Spinal cord (tissue), 10 donors: Measurements from ENCODE around the gene HSPA1L. TPM values are rescaled to one million over a fixed set of nuclear protein-coding genes. Genes with fewer than 3 reads are reported as not detected.
"Not testable (repeated sequence)": the region's sequence is repeated elsewhere in the genome, so short reads cannot be mapped to it uniquely, and the experiment has no call there.

Source experiments
- DNase-seq, 6 donors: peaks; one replicate each; pipeline versions ENCODE4 v3.0.0 to v3.0.0-alpha.2; 2013 to 2015; ENCODE audit warnings: low spot score in 6 of 6, low read depth in 4 of 6
- H3K27ac ChIP-seq: one replicate; pipeline ENCODE4 v1.5.1; 2013; ENCODE audit warnings: low read depth, low read length, control low read depth
- H3K27me3 ChIP-seq: one replicate; pipeline ENCODE4 v1.6.1; 2013; ENCODE audit warnings: low read length; ENCODE audit not compliant: control insufficient read depth, insufficient read depth
- H3K36me3 ChIP-seq: one replicate; pipeline ENCODE4 v1.6.1; 2013; ENCODE audit warnings: low read length; ENCODE audit not compliant: control insufficient read depth, insufficient read depth
- H3K4me1 ChIP-seq: one replicate; pipeline ENCODE4 v1.6.1; 2013; ENCODE audit warnings: low read length; ENCODE audit not compliant: control insufficient read depth, insufficient read depth
- H3K4me3 ChIP-seq: one replicate; pipeline ENCODE4 v1.5.1; 2013; ENCODE audit warnings: low read depth, low read length, control low read depth
- H3K9me3 ChIP-seq: one replicate; pipeline ENCODE4 v1.6.1; 2013; ENCODE audit warnings: low read length; ENCODE audit not compliant: control insufficient read depth, insufficient read depth
- WGBS: methylation state at CpG from one replicate; pipeline ENCODE4 v1.1.5; 2013; ENCODE audit warnings: missing lambda C conversion rate; ENCODE audit not compliant: insufficient coverage; 5-methylcytosine and 5-hydroxymethylcytosine counted together
- polyA plus RNA-seq, 2 donors: library from polyadenylated mRNA; unstranded; fragments of 120-200 nt; gene quantifications; one replicate each; pipeline ENCODE4 v1.2.1, GENCODE V29; 2013; ENCODE audit not compliant: insufficient read length in 2 of 2
- total RNA-seq, 2 donors: library from RNA; depleted of rRNA in 1 of 2; stranded (reverse); fragments of 120-200 nt in 1 of 2; fragments of >200 nt in 1 of 2; gene quantifications; one replicate each; pipeline versions ENCODE4 v1.2.3 to v1.2.4, GENCODE V29; 2013 to 2014
- donor health status: healthy.

Gene HSPA1L
- total and polyA plus RNA-seq, 4 donors: 3.3 to 6.1 (median 5.0) TPM

GRCh38 chr6:31838114-31838553 is 23.1 kb upstream of the HSPA1L start:
- not testable (repeated sequence) for H3K27ac ChIP-seq, H3K27me3 ChIP-seq, DNase-seq, H3K4me3 ChIP-seq, H3K9me3 ChIP-seq
- WGBS: 92% methylated on average over 3 of the region's 9 CpGs
- Histone ChIP-seq H3K4me1 (peaks cover 40% of the 10 kb centered on the region), H3K36me3 (peaks cover 42% of the 10 kb centered on the region)

GRCh38 chr6:31837369-31838113 is 22.5 kb upstream of the HSPA1L start:
- peak overlapping the region; percentile 21 for H3K4me3 ChIP-seq
- DNase-seq: no peak
- H3K27me3 ChIP-seq: no peaks in the 10 kb centered on the region
- H3K36me3 ChIP-seq: peaks cover 42% of the 10 kb centered on the region
- WGBS: 80% methylated on average over 1 of the region's 1 CpG
- no peaks in the 10 kb centered on the region for H3K9me3 ChIP-seq
- peak overlapping the region; percentile 33 for H3K27ac ChIP-seq
- H3K4me1 ChIP-seq: peaks cover 40% of the 10 kb centered on the region

- no peaks in the 10 kb centered on the region for H3K9me3 ChIP-seq
- peak overlapping the region; percentile 98 for H3K4me3 ChIP-seq
- 75% methylated on average over 8 of the region's 12 CpGs for WGBS
- H3K4me1 ChIP-seq: peaks cover 40% of the 10 kb centered on the region
- DNase-seq: no peak
- H3K27me3 ChIP-seq: no peaks in the 10 kb centered on the region
- H3K36me3 ChIP-seq: peaks cover 42% of the 10 kb centered on the region
- H3K27ac ChIP-seq: peak overlapping the region; percentile 41
Measured at GRCh38 chr6:31836474-31837368, 21.6 kb upstream of the HSPA1L start.

- Histone ChIP-seq H3K9me3 (no peaks in the 10 kb centered on the region), H3K36me3 (peaks cover 39% of the 10 kb centered on the region), H3K4me3 (peak overlapping the region; percentile 98), H3K27me3 (no peaks in the 10 kb centered on the region), H3K4me1 (peaks cover 44% of the 10 kb centered on the region), H3K27ac (peak overlapping the region; percentile 41)
- DNase-seq: no peak
- 60% methylated on average over 7 of the region's 14 CpGs for WGBS
Measured at GRCh38 chr6:31836047-31836473, 21.0 kb upstream of the HSPA1L start.

GRCh38 chr6:31834367-31835250 is 19.5 kb upstream of the HSPA1L start:
- WGBS: under 1% methylated on average over 56 of the region's 59 CpGs

GRCh38 chr6:31831350-31832215 is 16.5 kb upstream of the HSPA1L start:
- Histone ChIP-seq H3K27ac (no peak overlapping the region), H3K4me3 (peak overlapping the region; percentile 77), H3K36me3 (no peaks in the 10 kb centered on the region)

More at GRCh38 chr6:31834367-31835250, 19.5 kb upstream of the HSPA1L start:
- Histone ChIP-seq H3K4me1 (peaks cover 44% of the 10 kb centered on the region), H3K4me3 (peak overlapping the region; percentile 98), H3K27ac (peak overlapping the region; percentile 99), H3K36me3 (peaks cover 26% of the 10 kb centered on the region), H3K9me3 (no peaks in the 10 kb centered on the region), H3K27me3 (no peaks in the 10 kb centered on the region)
- DNase-seq: peak in 5 of 6 donors; percentile 79 to 95 (median 89)

GRCh38 chr6:31830886-31831335 is 15.8 kb upstream of the HSPA1L start:
- H3K4me3 ChIP-seq: peak overlapping the region; percentile 77
- peaks cover 29% of the 10 kb centered on the region for H3K4me1 ChIP-seq
- 87% methylated on average over 3 of the region's 6 CpGs for WGBS
- H3K9me3 ChIP-seq: no peaks in the 10 kb centered on the region
- H3K27me3 ChIP-seq: no peaks in the 10 kb centered on the region
- no peaks in the 10 kb centered on the region for H3K36me3 ChIP-seq
- peak overlapping the region; percentile 94 for H3K27ac ChIP-seq
- no peak for DNase-seq

More at GRCh38 chr6:31831350-31832215, 16.5 kb upstream of the HSPA1L start:
- peaks cover 29% of the 10 kb centered on the region for H3K4me1 ChIP-seq
- no peaks in the 10 kb centered on the region for H3K27me3 ChIP-seq
- no peak for DNase-seq
- WGBS: 93% methylated on average over 6 of the region's 15 CpGs
- no peaks in the 10 kb centered on the region for H3K9me3 ChIP-seq

- peak in 3 of 6 donors; percentile 73 to 90 (median 84) for DNase-seq
- WGBS: 0% methylated on average over 9 of the region's 15 CpGs
- Histone ChIP-seq H3K27me3 (no peaks in the 10 kb centered on the region), H3K36me3 (no peaks in the 10 kb centered on the region), H3K4me1 (peaks cover 25% of the 10 kb centered on the region), H3K27ac (peak overlapping the region; percentile 94), H3K4me3 (peak overlapping the region; percentile 77), H3K9me3 (no peaks in the 10 kb centered on the region)
Measured at GRCh38 chr6:31829633-31830283, 14.7 kb upstream of the HSPA1L start.
